Kidney (tissue), 14 donors: ENCODE measurements around the gene RELA. TPM values are rescaled to one million over a fixed set of nuclear protein-coding genes. Genes with fewer than 3 reads are reported as not detected.

ENCODE experiments used
- DNase-seq, 5 donors: peaks; one replicate each; pipeline ENCODE4 v3.0.0-alpha.2; 2013 to 2020
- FAIRE-seq: peaks from 2 replicates; lab custom pipeline; 2012; peaks lifted over from hg19 to GRCh38; lab: Jason Lieb, UNC
- H3K27ac ChIP-seq, 2 donors: one replicate each; pipeline ENCODE4 v1.7.0; 2013; ENCODE audit warnings: low read depth in 2 of 2, low read length in 2 of 2, inconsistent platforms in 1 of 2
- H3K27me3 ChIP-seq: one replicate; pipeline ENCODE4 v1.7.1; 2013; ENCODE audit warnings: low read length, inconsistent platforms; ENCODE audit not compliant: control insufficient read depth, insufficient read depth
- H3K36me3 ChIP-seq, 3 donors: one replicate each; pipeline versions ENCODE4 v1.7.0 to v1.7.1; 2013; ENCODE audit warnings: low read length in 3 of 3, control low read depth in 1 of 3, inconsistent platforms in 1 of 3; ENCODE audit not compliant: insufficient read depth in 3 of 3, control insufficient read depth in 2 of 3
- H3K4me1 ChIP-seq, 3 donors: one replicate each; pipeline versions ENCODE4 v1.7.0 to v1.7.1; 2013; ENCODE audit warnings: low read length in 3 of 3, inconsistent platforms in 1 of 3, low read depth in 1 of 3; ENCODE audit not compliant: control insufficient read depth in 2 of 3, insufficient read depth in 2 of 3
- H3K4me3 ChIP-seq, 3 donors: one replicate each; pipeline versions ENCODE4 v1.7.0 to v1.8.1; 2013; ENCODE audit warnings: low read length in 3 of 3, control low read depth in 1 of 3, inconsistent platforms in 1 of 3
- H3K9ac ChIP-seq, 3 donors: one replicate each; pipeline versions ENCODE4 v1.7.0 to v1.7.1; 2013; ENCODE audit warnings: low read length in 3 of 3, control low read depth in 1 of 3, inconsistent platforms in 1 of 3
- H3K9me3 ChIP-seq, 3 donors: one replicate each; pipeline versions ENCODE4 v1.7.0 to v1.7.1; 2013; ENCODE audit warnings: low read length in 3 of 3, control low read depth in 1 of 3, inconsistent platforms in 1 of 3; ENCODE audit not compliant: control insufficient read depth in 2 of 3, insufficient read depth in 1 of 3
- intact Hi-C: fragments of 100-400 bp; cut with DNase I; formaldehyde crosslinking; loops from one replicate; pipeline ENCODE4 v1.11.1; 2022
- polyA plus RNA-seq: library from polyadenylated mRNA; stranded (reverse); fragments of 350-450 nt; fragmentation: Illumina TruSeq; extraction: RNeasy Lipid Tissue Mini Kit (QIAGEN cat#74804); gene quantifications from one replicate; pipeline ENCODE4 v1.2.3, GENCODE V29; 2014; ENCODE audit warnings: low read depth, low replicate concordance; ENCODE audit not compliant: insufficient read depth
- total RNA-seq: library from RNA; stranded (reverse); fragmentation: NEBNext Ultra II Directional; extraction: Animal tissue kit (Norgen Biotek cat#: 25700); gene quantifications from one replicate; pipeline ENCODE4 v1.2.1, GENCODE V29; 2021
- TF ChIP-seq, protein P1 (sequence below): IDR thresholded peaks from 3 replicates; pipeline ENCODE4 v1.5.1; 2012; ENCODE audit warnings: mild to moderate bottlenecking, moderate library complexity, borderline replicate concordance; ENCODE audit not compliant: insufficient read depth; ENCODE audit errors: extremely low read depth
- donor health status: control.
- donor health status: control.
- donor health status: control.
- donor health status: control.
- donor health status: control.
- donor health status: DM: yes; HTN: yes; CAD: no.
- donor health status: Normal renal cell carcinoma (clear cell type).

RELA gene
- total and polyA plus RNA-seq, 2 donors from 2014 or later, result 34.8 to 81.6 TPM

DNA sequence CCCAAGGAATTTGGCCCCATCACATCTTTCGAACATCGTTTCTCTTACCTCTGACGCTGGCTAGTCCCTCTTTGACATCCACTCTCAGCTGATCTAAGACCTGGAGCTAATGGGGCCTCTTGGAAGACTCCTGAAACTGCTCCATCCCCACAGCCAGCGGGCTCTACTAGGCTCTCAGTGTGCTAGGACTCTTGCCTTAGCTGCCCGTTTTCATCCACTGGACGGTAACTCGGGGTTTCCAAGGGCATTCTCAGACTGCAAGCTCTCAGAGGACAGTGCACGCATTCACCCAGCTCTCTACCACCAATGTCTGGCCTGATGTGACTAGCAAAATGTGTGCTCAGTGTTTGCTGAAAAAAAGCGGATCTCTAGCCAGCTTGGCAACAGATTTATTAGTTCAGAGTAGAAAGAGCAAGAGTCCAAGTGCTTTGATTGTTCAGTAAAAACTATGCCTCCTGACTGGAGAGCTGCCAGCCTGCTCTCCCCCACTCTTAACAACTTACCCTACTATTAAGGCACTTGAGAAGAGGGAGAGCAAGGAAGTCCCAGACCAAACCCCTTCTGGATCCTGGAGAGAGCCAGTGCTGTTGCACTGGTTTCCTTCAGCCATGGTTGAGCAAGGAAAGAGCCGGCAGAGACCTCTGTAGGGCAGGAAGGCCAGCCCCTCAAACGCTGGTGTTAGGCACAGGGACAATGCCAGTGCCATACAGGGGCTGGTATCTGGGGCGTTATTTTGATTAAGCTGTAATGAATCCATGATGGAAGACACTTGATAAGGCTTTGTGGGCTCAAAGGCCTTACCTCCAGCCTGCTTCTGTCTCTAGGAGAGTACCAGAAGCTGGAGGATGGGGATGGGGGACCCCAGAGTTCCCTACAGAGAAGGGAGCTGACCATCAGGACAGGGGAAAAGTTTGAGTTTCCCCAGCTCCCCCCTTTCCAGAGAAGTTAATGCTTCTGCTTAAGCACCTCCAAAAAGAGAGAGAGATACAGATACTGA is 9.2 kb downstream of the RELA start:
- H3K36me3 ChIP-seq, result peaks cover 0 to 36% (median 33%) of the 10 kb centered on the region in 3 donors

DNA sequence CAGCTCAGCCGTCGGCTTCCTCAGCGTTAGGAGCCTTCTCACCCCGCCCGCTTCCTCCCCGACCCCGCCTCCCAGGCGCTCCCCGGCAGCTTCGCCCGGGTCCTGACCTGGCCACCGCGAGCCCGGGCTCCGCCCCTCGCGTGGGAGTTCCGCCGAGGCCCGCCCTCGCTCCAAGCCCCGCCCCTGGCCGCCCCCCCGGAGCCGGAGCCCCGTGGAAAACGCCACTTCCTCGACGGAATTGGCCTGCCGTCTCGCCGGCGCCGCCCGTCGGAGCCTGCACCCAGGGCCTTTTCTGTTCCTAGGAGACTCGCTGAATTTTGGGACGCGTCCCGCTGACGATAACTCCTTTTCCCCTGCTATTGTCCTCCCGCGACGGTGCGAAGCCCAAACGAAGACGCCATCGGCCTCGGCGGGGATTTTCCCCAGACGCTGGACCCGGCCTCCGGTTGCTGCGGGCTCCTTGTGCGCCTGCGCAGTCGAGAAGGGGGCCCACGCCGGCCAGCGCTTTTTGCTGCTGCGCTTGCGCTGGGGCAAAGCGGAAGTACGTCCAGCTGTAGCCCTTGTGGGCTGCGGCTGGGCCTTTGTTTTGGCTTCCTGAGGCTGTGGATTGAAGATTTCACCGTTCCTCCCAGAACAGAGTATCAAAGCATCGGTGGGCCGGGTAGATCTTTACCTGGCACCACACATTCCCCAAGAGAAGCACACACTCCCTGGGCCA is 10.0 kb downstream of the RELA start:
- DNase-seq (peak; percentile 94 to 99 (median 97)), FAIRE-seq (no peak)
- intact Hi-C loops, result no loop called here
- H3K36me3 ChIP-seq, result peaks cover 0 to 28% (median 25%) of the 10 kb centered on the region in 3 donors
- H3K4me1 ChIP-seq, result peaks cover 10 to 30% (median 28%) of the 10 kb centered on the region in 3 donors
- H3K9ac ChIP-seq, result peak overlapping the region; percentile 32 to 87 (median 69)
- TF ChIP-seq, protein P1, sequence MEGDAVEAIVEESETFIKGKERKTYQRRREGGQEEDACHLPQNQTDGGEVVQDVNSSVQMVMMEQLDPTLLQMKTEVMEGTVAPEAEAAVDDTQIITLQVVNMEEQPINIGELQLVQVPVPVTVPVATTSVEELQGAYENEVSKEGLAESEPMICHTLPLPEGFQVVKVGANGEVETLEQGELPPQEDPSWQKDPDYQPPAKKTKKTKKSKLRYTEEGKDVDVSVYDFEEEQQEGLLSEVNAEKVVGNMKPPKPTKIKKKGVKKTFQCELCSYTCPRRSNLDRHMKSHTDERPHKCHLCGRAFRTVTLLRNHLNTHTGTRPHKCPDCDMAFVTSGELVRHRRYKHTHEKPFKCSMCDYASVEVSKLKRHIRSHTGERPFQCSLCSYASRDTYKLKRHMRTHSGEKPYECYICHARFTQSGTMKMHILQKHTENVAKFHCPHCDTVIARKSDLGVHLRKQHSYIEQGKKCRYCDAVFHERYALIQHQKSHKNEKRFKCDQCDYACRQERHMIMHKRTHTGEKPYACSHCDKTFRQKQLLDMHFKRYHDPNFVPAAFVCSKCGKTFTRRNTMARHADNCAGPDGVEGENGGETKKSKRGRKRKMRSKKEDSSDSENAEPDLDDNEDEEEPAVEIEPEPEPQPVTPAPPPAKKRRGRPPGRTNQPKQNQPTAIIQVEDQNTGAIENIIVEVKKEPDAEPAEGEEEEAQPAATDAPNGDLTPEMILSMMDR, result no peak
- H3K4me3 ChIP-seq, result peak overlapping the region; percentile 65 to 76 (median 68)
- H3K27ac ChIP-seq, result peak overlapping the region; percentile 98
- no peaks in the 10 kb centered on the region for H3K9me3 ChIP-seq
- no peaks in the 10 kb centered on the region for H3K27me3 ChIP-seq

More for the DNA sequence above, 9.2 kb downstream of the RELA start:
- H3K27me3 ChIP-seq, result no peaks in the 10 kb centered on the region
- H3K9ac ChIP-seq, result peak overlapping the region; percentile 15 to 87 (median 69)
- DNase-seq, result peak in 2 of 5 donors; percentile 48 to 60
- peak overlapping the region; percentile 98 for H3K27ac ChIP-seq
- FAIRE-seq, result no peak
- TF ChIP-seq, protein P1, result no peak
- H3K4me3 ChIP-seq, result peak overlapping the region; percentile 37 to 73 (median 68)
- intact Hi-C loops, result no loop called here
- H3K9me3 ChIP-seq, result no peaks in the 10 kb centered on the region
- peaks cover 10 to 30% (median 28%) of the 10 kb centered on the region in 3 donors for H3K4me1 ChIP-seq

DNA sequence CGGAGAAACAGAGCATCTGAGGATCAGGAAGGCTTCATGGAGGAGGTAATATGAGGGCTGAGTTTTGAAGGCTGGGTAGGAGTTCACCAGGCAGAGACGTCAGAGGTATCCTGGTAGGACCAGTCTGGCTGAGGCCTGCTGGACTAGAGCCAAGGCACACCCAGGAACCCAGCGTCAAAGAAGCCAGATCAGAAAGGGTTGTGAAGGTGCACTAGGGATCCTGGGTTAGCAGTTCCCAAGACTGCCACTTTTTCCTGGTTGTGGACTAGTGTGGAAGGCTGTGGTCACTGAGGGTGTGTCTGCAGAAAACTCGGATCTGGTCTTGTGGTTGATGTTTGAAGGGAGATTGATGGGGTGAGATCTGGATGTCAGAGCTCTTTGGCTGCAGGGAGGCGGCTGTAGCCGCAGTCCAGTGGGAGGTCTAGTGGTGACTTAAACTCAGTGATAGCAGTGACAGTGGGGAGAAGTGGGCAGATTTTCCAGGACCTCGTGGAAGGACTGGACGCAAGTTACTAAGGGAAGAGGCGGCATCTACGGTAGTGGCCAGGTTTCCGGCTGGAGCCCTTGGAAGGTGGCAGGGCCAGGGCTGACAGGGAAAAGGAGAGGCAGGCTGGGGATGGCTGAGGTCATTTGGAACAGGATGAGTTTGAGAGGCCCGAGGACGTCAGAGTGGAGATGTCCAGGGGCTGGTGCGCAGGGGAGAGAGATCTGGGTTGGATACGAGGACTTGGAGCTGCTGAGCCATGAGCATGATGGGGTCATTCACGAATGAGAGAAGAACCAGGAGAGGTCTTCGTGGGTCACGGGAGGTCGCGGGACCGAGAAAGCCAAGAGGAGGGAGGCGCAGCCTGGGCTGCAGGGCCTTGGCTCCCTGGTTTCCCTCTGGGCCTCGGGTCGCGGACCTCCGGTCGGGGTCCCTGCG is 10.9 kb downstream of the RELA start:
- intact Hi-C loops, result no loop called here
- FAIRE-seq, result no peak

More for the DNA sequence above, 10.9 kb downstream of the RELA start:
- Histone ChIP-seq H3K36me3 (peaks cover 0 to 20% (median 17%) of the 10 kb centered on the region in 3 donors), H3K9ac (peak overlapping the region; percentile 32 to 65 (median 43)), H3K4me1 (peaks cover 10 to 30% (median 28%) of the 10 kb centered on the region in 3 donors), H3K27me3 (no peaks in the 10 kb centered on the region), H3K4me3 (peak overlapping the region; percentile 56 to 68 (median 65)), H3K27ac (peak overlapping the region; percentile 98), H3K9me3 (no peaks in the 10 kb centered on the region)
- TF ChIP-seq, protein P1, result no peak
- DNase-seq, result peak in 1 of 5 donors; percentile 83
